H9 (cell line): ENCODE data around the gene NKPD1. TPM values are rescaled to one million over a fixed set of nuclear protein-coding genes. Genes with fewer than 3 reads are reported as not detected.

Source experiments
- DNase-seq: peaks from one replicate; pipeline ENCODE4 v3.0.0-alpha.2; 2017
- H2AFZ ChIP-seq: one replicate; pipeline ENCODE4 v1.6.1; 2013; ENCODE audit warnings: mild to moderate bottlenecking, low read length, control low read depth, moderate library complexity
- H2AK5ac ChIP-seq: 2 replicates; pipeline ENCODE4 v1.6.1; 2013; ENCODE audit warnings: low read length, control low read depth, mixed read lengths; ENCODE audit not compliant: insufficient read length
- H2BK120ac ChIP-seq: one replicate; pipeline ENCODE4 v1.6.1; 2013; ENCODE audit warnings: low read depth, mild to moderate bottlenecking, low read length, control low read depth, inconsistent platforms; ENCODE audit not compliant: poor library complexity, severe bottlenecking
- H2BK12ac ChIP-seq: 2 replicates; pipeline ENCODE4 v1.6.1; 2013; ENCODE audit warnings: low read length, control low read depth, mixed read lengths, low read depth; ENCODE audit not compliant: insufficient read length
- H2BK15ac ChIP-seq: 2 replicates; pipeline ENCODE4 v1.6.1; 2013; ENCODE audit warnings: low read depth, low read length, control low read depth
- H2BK20ac ChIP-seq: one replicate; pipeline ENCODE4 v1.6.1; 2013; ENCODE audit warnings: low read depth, mild to moderate bottlenecking, low read length, control low read depth, inconsistent platforms; ENCODE audit not compliant: poor library complexity, severe bottlenecking
- H2BK5ac ChIP-seq: 2 replicates; pipeline ENCODE4 v1.6.1; 2013; ENCODE audit warnings: low read length, control low read depth, mixed read lengths; ENCODE audit not compliant: insufficient read length
- H3K14ac ChIP-seq: 2 replicates; pipeline ENCODE4 v1.6.1; 2013; ENCODE audit warnings: low read length, control low read depth; ENCODE audit not compliant: insufficient read depth
- H3K18ac ChIP-seq: 2 replicates; pipeline ENCODE4 v1.6.1; 2013; ENCODE audit warnings: low read depth, mild to moderate bottlenecking, mixed read lengths, low read length, control low read depth; ENCODE audit not compliant: insufficient read length
- H3K23ac ChIP-seq: 2 replicates; pipeline ENCODE4 v1.6.1; 2013; ENCODE audit warnings: low read length, control low read depth, mixed read lengths, low read depth; ENCODE audit not compliant: insufficient read length
- H3K23me2 ChIP-seq: 2 replicates; pipeline ENCODE4 v1.6.1; 2013; ENCODE audit warnings: low read depth, mild to moderate bottlenecking, mixed read lengths, low read length, control low read depth; ENCODE audit not compliant: insufficient read length, poor library complexity, severe bottlenecking
- H3K27ac ChIP-seq: 2 replicates; pipeline ENCODE4 v1.5.1; 2013; ENCODE audit warnings: low read length, control low read depth, mixed read lengths, low read depth; ENCODE audit not compliant: insufficient read length
- H3K27me3 ChIP-seq: 2 replicates; pipeline ENCODE4 v1.6.1; 2013; ENCODE audit warnings: low read length, control low read depth, inconsistent platforms; ENCODE audit not compliant: insufficient read depth
- H3K4ac ChIP-seq: 2 replicates; pipeline ENCODE4 v1.6.1; 2013; ENCODE audit warnings: low read depth, mild to moderate bottlenecking, control low read depth, inconsistent platforms, low read length, moderate library complexity
- H3K4me1 ChIP-seq: 2 replicates; pipeline ENCODE4 v1.6.1; 2013; ENCODE audit warnings: low read length, control low read depth, inconsistent platforms; ENCODE audit not compliant: insufficient read depth
- H3K4me2 ChIP-seq: 2 replicates; pipeline ENCODE4 v1.6.1; 2013; ENCODE audit warnings: low read length, control low read depth, mixed read lengths; ENCODE audit not compliant: insufficient read length, insufficient read depth
- H3K56ac ChIP-seq: 2 replicates; pipeline ENCODE4 v1.6.1; 2013; ENCODE audit warnings: low read depth, mild to moderate bottlenecking, mixed read lengths, low read length, control low read depth; ENCODE audit not compliant: insufficient read length
- H3K79me1 ChIP-seq: 2 replicates; pipeline ENCODE4 v1.6.1; 2013; ENCODE audit warnings: low read depth, mild to moderate bottlenecking, moderate library complexity, low read length, control low read depth, inconsistent platforms; ENCODE audit not compliant: insufficient read depth, poor library complexity, severe bottlenecking
- H3K79me2 ChIP-seq: 2 replicates; pipeline ENCODE4 v1.6.1; 2013; ENCODE audit warnings: low read length, control low read depth, inconsistent platforms; ENCODE audit not compliant: insufficient read depth
- H3K9ac ChIP-seq: 2 replicates; pipeline ENCODE4 v1.6.1; 2013; ENCODE audit warnings: low read length, control low read depth, mixed read lengths; ENCODE audit not compliant: insufficient read length; ENCODE audit errors: extremely low read depth
- H3K9me3 ChIP-seq: one replicate; pipeline ENCODE4 v1.6.1; 2013; ENCODE audit warnings: low read depth, low read length, inconsistent platforms; ENCODE audit not compliant: control insufficient read depth
- H3T11ph ChIP-seq: one replicate; pipeline ENCODE4 v1.6.1; 2013; ENCODE audit warnings: mild to moderate bottlenecking, low read length, control low read depth, inconsistent platforms
- H4K20me1 ChIP-seq: one replicate; pipeline ENCODE4 v1.6.1; 2013; ENCODE audit not compliant: control insufficient read depth, insufficient read length, insufficient read depth
- H4K5ac ChIP-seq: 2 replicates; pipeline ENCODE4 v1.6.1; 2013; ENCODE audit warnings: low read depth, mild to moderate bottlenecking, mixed read lengths, low read length, control low read depth; ENCODE audit not compliant: insufficient read length
- H4K8ac ChIP-seq: replicated peaks from 2 replicates; pipeline ENCODE4 v1.6.1; 2013; ENCODE audit warnings: low read length, control low read depth, mixed read lengths, low read depth; ENCODE audit not compliant: insufficient read length
- H4K91ac ChIP-seq: 2 replicates; pipeline ENCODE4 v1.6.1; 2013; ENCODE audit warnings: low read depth, mild to moderate bottlenecking, moderate library complexity, mixed read lengths, low read length, control low read depth; ENCODE audit not compliant: insufficient read length
- H3K27ac Mint-ChIP-seq, 3 experiments: 2 replicates in 2 of 3; 3 replicates in 1 of 3; pipeline ENCODE4 v1.8.0; 2020 to 2021; ENCODE audit warnings: mixed read lengths in 3 of 3, mild to moderate bottlenecking in 1 of 3, moderate library complexity in 1 of 3
- H3K27me3 Mint-ChIP-seq: 2 replicates; pipeline ENCODE4 v1.8.0; 2021; ENCODE audit warnings: low read depth, mild to moderate bottlenecking, moderate library complexity, mixed read lengths
- H3K36me3 Mint-ChIP-seq, 3 experiments: 2 replicates in 2 of 3; 3 replicates in 1 of 3; pipeline ENCODE4 v1.8.0; 2020 to 2021; ENCODE audit warnings: low read depth in 3 of 3, mixed read lengths in 3 of 3; ENCODE audit not compliant: insufficient read depth in 1 of 3
- H3K4me1 Mint-ChIP-seq, 2 experiments: 2 replicates each; pipeline ENCODE4 v1.8.0; 2020; ENCODE audit warnings: mixed read lengths in 2 of 2
- H3K4me3 Mint-ChIP-seq, 2 experiments: 2 replicates in 1 of 2; 3 replicates in 1 of 2; pipeline ENCODE4 v1.8.0; 2020 to 2021; ENCODE audit warnings: mild to moderate bottlenecking in 2 of 2, mixed read lengths in 2 of 2, moderate library complexity in 1 of 2
- H3K9me3 Mint-ChIP-seq, 2 experiments: 2 replicates in 1 of 2; 3 replicates in 1 of 2; pipeline ENCODE4 v1.8.0; 2020; ENCODE audit warnings: mild to moderate bottlenecking in 2 of 2, mixed read lengths in 2 of 2, moderate library complexity in 1 of 2
- CTCF ChIP-seq: fragments of 200-600 bp; sonication (generic); conservative IDR thresholded peaks from 3 replicates; pipeline ENCODE4 v1.8.0; 2021; ENCODE audit warnings: antibody characterized with exemption, mild to moderate bottlenecking
- WGBS: extraction: QIAGEN DNeasy Blood & Tissue Kit; methylation state at CpG from one replicate; pipeline ENCODE4 v1.1.7; 2013; ENCODE audit warnings: missing lambda C conversion rate, low lambda C conversion rate, mixed read lengths; ENCODE audit not compliant: insufficient read length; ENCODE audit errors: extremely low coverage; 5-methylcytosine and 5-hydroxymethylcytosine counted together
- total RNA-seq: library from RNA; stranded (reverse); gene quantifications from 2 replicates; pipeline ENCODE4 v1.2.1, GENCODE V29; 2021

NKPD1 gene
- total RNA-seq, 1 experiment from 2014 or later, result 0.17 TPM

GRCh38 chr19:45151320-45151719, 9.5 kb downstream of the NKPD1 start:
- Mint-ChIP-seq H3K27me3 (peaks cover 48% of the 10 kb centered on the region), H3K4me1 (peaks cover 10 to 17% of the 10 kb centered on the region in 2 experiments), H3K9me3 (no peaks in the 10 kb centered on the region; a peak in 1 of 5 replicates), H3K27ac (no peak overlapping the region), H3K4me3 (no peak overlapping the region), H3K36me3 (peaks cover 0 to 3% (median 0%) of the 10 kb centered on the region in 3 experiments; a peak in 2 of 7 replicates)
- Histone ChIP-seq H4K5ac (no peak overlapping the region), H3K9ac (no peak overlapping the region), H2BK5ac (no peak overlapping the region), H4K91ac (no peak overlapping the region), H3K79me2 (no peaks in the 10 kb centered on the region), H3K27me3 (peaks cover 7% of the 10 kb centered on the region; the same call in 1 of the 2 replicates), H2BK12ac (no peak overlapping the region), H3K23me2 (no peaks in the 10 kb centered on the region), H2AK5ac (no peak overlapping the region), H4K20me1 (no peaks in the 10 kb centered on the region), H2AFZ (no peak overlapping the region), H3K4me2 (no peak overlapping the region), H3K56ac (no peak overlapping the region), H4K8ac (no peak overlapping the region), H3K18ac (no peak overlapping the region), H3K79me1 (no peaks in the 10 kb centered on the region), H3T11ph (no peak overlapping the region), H3K4ac (no peak overlapping the region), H2BK120ac (no peak overlapping the region), H3K4me1 (no peaks in the 10 kb centered on the region), H2BK15ac (no peak overlapping the region), H3K27ac (no peak overlapping the region), H3K9me3 (no peaks in the 10 kb centered on the region), H3K14ac (no peak overlapping the region), H2BK20ac (no peak overlapping the region), H3K23ac (no peak overlapping the region)
- DNase-seq, result no peak
- no CpG with 5 or more reads among the region's 7 CpGs for WGBS
- TF ChIP-seq CTCF, result no peak
